Measurements from ENCODE around the gene SLC34A2.

The SLC34A2 gene

DNA sequence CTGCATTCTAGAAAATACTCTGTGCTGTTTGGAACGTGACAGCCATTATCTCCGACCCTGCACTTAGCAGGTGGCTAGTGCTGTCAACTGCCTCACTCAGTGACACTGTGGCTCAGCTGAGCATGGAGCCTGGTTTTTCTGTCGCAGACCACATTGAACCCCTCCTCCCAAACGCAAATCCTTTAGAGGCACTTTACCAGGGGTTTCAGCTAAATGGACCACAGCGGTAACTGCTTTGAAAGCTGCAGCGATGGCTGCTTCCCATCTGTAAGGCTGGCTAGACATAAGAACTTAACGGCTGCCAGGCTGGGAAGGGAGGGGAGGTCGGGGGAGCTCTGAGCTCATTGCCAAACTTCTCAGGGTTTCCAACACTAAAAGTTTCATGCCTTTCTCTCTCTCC is 8.1 kb downstream of the SLC34A2 start:
- no peak overlapping the region for H3K27ac ChIP-seq
- TF ChIP-seq CTCF (conservative IDR thresholded peaks at IDR 0.05): no peak

DNA sequence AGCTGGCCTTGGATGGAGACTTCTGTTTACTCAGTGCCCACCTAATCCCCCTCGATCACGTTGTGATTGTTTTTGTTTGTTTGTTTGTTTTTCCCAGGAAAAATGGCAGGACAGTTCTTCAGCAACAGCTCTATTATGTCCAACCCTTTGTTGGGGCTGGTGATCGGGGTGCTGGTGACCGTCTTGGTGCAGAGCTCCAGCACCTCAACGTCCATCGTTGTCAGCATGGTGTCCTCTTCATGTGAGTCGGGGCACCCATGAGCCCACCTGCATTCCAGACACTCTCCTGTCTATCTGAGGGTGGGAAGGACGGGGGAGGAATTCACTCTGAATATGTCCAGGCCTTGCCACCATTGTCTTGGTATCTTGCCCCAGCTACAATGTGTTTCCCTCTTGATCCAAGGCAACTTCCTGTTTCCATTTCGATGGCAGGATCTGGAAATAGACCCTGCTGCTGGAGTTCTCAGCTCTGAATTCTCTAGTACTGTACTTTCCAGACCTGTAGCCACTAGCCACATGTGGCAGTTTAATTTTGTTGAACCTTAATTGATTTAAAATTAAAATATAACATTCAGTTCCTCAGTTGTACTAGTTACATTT is 10.5 kb downstream of the SLC34A2 start:
- no peak for TF ChIP-seq CTCF (conservative IDR thresholded peaks at IDR 0.05)
- no peak overlapping the region for H3K27ac ChIP-seq

GRCh38 chr4:25667931-25668557 is 12.4 kb downstream of the SLC34A2 start:
- no peak for TF ChIP-seq CTCF (conservative IDR thresholded peaks at IDR 0.05)

GRCh38 chr4:25670991-25671390 is 15.3 kb downstream of the SLC34A2 start:
- no peak for TF ChIP-seq CTCF (conservative IDR thresholded peaks at IDR 0.05)
- no peak overlapping the region for H3K27ac ChIP-seq

More at GRCh38 chr4:25667931-25668557, 12.4 kb downstream of the SLC34A2 start:
- no peak overlapping the region for H3K27ac ChIP-seq

DNA sequence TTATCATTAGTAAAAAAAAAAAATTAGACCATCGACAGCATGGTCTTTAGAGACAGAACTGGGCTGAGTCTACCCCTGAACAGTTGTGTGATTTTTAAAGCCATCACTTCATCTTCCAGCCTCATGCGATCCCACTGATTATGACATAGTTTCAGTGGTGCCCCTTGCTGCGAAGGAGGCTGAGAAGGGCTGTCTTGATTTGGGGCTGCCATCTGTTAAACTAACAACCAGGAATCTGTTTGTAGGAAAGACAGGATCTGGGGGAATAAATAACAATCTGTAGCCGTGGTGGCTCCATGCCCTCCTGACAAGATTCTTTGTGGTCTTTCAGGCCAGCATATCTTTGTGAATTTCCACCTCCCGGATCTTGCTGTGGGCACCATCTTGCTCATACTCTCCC is 17.1 kb downstream of the SLC34A2 start:
- no peak for TF ChIP-seq CTCF (conservative IDR thresholded peaks at IDR 0.05)
- H3K27ac ChIP-seq: no peak overlapping the region

DNA sequence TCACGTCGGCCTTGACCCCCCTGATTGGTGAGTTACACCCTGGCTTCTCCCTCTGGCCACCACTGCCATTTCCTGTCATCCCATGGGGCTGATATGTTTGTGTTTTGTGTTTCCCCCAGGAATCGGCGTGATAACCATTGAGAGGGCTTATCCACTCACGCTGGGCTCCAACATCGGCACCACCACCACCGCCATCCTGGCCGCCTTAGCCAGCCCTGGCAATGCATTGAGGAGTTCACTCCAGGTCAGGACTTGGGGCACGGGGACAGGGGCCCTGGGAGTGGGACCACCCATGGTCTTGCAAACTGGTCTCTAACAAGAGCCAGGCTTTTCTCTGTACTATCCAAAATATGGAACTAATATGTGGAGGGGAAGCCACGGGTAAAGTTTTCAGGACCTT is 18.7 kb downstream of the SLC34A2 start:
- TF ChIP-seq CTCF (conservative IDR thresholded peaks at IDR 0.05): no peak
- H3K27ac ChIP-seq: no peak overlapping the region

DNA sequence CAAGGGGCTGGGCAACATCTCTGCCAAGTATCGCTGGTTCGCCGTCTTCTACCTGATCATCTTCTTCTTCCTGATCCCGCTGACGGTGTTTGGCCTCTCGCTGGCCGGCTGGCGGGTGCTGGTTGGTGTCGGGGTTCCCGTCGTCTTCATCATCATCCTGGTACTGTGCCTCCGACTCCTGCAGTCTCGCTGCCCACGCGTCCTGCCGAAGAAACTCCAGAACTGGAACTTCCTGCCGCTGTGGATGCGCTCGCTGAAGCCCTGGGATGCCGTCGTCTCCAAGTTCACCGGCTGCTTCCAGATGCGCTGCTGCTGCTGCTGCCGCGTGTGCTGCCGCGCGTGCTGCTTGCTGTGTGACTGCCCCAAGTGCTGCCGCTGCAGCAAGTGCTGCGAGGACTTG is 20.6 kb downstream of the SLC34A2 start:
- no peak for TF ChIP-seq CTCF (conservative IDR thresholded peaks at IDR 0.05)
- no peak overlapping the region for H3K27ac ChIP-seq

Data from VCaP (cell line).